Effector CD8-positive, alpha-beta T cell (primary cell): ENCODE data around the gene TLCD5.
A peak's percentile ranks its signal among the peaks of the same experiment; 100 is the strongest.

Experiments used
- DNase-seq: peaks from one replicate; lab custom pipeline; 2025; lab: John Stamatoyannopoulos, UW
- total RNA-seq, 4 experiments: gene quantifications; one replicate each; lab custom pipeline; 2026; lab: John Stamatoyannopoulos, UW

Gene TLCD5
- 0.09 to 0.72 (median 0.46) reads per million in 4 experiments for total RNA-seq

DNA sequence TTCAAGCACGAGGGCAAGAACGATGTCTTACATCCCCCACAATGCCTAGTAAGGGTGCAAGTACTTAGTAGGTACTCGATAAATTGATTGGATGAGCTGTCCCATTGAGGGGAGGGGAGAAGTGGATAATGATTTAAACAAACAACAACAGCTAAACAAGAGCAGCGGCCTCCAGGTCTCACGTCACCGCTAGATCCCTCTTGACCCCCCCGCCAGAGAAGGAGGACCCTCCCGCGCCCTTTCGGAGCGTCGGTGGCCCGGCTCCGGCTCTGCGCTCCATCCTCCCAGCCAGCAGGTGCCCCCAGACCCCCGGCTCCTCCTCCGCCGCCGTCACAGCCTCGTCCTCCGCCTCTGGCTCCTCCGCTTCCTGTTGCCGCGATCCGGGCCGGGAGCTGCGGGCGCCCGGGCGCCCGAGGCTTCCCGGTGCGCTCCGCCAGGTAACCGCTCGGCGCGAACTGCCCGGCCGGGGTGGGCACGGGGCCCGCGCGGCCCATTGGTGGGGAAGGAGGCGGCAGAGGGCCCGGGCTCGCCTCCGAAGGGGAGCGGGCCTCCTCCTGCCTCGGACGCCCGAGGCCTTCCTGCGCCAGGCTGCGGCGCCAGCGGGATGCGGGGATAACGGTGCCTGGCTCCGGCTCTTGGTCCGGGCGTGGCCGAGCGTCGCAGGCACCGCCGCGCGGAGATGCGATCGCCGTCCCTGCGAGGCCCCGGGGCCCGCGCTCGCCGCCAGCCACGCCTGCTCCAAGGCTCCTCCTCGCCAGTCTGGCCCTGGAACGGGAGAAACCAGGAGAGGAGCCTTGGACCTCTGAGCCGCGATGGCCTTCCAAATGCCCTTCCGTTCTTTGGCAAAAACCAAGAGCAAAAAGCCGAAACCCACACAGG lies at the start of gene TLCD5:
Gene TLCD5, plus strand, starts transcription at position 368 of the 879 bp plus-strand sequence. CDS start 2,143 bp downstream, outside the sequence.
- DNase-seq: no peak

DNA sequence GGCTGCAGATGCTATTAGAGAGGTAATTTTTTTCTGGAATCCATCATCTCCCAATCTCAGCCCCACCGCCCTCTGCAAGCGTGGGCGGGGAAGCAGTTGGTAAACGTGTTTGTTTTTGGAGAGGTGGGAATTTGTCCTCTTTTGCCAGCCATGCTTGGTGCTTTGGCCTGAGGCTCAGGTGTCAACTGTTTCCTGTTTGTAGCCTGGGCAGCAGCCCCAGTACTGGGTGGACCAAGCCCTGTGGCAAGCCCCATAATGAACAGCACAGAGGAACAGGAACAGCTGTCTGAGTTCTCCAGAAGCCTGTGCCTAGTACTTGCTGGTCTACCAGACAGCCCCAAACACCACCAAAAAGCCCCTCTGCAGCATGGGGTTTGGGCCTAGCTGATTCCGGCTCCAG lies 45.6 kb upstream of the TLCD5 start:
- no peak for DNase-seq

DNA sequence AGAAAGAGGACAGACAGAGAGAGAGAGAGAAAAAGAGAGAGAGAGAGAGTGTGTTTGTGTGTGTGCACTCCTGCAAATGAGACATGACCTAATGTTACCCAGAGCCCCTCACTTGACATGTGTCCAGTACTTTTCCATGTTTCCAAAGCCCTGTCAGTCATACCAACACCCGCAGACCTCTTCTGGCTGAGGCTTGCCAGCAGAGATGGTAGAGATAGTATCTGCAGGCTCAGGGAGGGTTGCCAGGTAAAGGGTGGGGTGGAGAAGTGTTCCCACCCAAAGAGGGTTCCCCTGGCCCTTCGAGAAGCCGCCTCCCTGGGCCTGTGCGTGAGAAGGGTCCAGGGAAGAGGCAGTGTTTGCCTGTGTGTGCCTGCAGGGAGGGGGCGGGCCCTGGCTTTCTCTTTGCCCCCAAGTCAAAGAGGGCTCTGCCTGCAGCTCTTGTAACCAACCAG lies 44.5 kb upstream of the TLCD5 start:
- no peak for DNase-seq

DNA sequence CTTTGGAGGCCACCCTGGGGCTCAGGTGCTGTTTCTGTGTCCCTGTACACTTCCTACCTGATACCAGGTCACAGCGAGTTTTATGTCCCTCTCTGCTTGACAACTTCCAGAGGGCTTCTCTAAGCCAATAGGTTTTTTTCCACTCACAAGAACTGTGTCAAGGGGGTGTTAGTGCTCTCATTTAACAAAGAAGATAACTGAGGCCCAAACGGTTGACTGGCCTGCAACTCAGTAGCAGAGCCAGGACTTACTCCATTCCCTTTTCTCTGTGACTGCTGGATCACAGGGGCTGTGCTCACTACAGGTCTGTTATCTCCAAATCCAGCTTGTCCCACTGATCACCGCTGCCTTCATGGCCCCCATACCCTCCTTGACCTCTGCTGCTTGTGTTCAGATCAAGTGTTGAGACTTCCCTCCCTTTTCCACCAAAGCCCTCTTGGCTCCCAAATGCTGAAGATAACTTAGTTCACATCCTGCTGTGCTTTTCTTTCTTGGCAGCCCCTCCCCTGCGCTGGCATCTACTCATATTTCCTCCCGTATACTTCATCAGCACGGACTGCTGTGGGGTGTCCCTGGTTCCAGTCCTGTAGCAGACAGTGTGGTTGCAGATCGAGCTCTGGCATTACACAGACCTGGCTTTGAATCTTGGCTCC lies 43.8 kb upstream of the TLCD5 start:
- no peak for DNase-seq

DNA sequence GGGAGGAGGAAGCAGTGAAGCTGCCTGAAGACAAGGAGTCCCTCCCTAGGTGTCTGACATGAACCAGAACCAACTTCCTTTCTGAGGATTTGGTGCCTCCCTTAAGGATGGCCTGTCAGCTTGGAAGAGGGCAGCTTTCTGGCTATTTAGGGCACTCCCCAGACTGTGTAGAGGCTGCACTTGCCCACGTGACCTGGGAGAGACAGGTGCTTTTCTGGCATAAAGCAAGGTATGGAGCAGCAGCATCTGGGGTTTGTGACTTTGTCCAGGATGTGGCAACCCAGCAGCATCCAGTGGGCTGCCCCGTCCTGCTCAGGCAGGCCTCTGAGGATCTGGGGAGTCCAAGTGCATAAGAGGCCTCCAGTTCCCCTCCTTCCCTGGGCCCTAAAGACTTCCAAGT lies 42.0 kb upstream of the TLCD5 start:
- DNase-seq: no peak

DNA sequence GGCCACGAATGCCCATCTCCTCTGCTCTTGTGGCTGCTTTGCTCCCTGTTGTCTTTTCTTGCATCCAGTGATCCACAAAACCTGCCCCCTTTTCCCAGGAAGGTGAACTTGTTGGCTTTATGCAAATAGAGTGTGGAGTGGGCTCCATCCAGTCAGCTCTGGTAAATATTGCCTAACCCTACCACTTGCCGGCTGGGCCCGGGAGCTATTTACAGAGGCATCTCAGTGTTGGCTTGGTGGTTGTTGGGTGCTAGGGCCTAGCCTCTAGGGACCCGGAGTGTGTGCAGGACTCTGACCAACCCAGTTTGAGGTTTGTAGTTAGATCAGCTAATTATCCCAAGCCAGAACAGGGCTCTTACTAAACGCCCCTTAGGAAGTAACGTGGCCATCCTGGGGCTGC lies 40.8 kb upstream of the TLCD5 start:
- no peak for DNase-seq

DNA sequence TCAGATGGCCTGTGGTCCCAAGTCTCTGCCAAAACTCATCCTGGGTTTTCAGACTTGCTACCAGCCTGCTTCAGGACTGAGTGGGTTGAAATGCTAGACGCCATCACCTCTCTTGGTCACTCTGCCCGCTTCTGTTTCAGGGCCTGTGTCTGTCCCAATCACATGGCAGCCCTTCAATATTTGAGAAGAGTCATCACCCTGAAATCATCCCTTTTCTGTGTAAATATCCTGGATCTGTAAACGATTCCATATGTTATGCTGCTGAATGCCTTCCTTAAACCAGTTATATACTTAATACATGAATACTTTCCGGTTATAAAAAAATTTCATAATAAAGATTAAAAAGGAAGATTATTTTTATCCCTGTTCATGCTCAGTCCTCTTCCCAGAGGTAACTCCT lies 39.8 kb upstream of the TLCD5 start:
- DNase-seq: no peak

DNA sequence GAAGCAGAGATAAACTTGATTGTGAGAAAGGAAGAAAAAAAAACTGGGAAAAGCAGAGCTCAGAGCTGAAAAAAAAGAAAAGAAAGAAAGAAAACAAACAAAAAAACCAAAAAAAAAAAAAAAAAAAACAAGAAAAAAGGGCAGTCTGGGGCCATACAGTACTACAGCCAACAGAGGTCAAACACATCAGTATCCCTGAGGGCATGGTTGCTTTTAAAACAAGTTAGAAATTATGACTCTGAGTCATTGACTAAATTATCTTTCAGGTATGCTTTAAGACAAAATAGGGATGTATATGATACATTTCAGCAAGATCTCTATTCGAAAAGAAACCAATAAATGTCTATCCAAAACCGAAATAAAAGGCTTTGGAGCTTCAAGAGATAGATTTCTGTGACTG lies 37.1 kb upstream of the TLCD5 start:
- no peak for DNase-seq

DNA sequence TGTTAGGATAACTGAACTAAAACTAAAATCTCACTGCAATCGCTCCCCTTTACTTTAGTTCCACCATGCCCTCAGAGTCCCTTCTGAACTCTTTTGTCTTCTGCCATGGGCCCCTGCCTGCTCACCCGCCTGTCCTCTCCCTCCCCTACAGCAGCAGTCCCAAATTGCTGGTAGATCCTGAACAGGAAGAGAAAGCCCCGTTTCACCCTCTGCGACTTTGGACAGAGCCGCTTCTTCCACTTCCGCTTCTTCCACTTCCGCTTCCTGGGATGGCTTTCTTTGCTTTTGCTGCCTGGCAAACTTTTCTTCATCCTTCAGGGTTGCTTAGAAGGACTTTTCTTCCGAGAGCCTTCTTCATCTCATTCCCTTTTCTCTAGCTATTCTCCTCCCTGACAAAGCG lies 35.7 kb upstream of the TLCD5 start:
- DNase-seq: no peak

DNA sequence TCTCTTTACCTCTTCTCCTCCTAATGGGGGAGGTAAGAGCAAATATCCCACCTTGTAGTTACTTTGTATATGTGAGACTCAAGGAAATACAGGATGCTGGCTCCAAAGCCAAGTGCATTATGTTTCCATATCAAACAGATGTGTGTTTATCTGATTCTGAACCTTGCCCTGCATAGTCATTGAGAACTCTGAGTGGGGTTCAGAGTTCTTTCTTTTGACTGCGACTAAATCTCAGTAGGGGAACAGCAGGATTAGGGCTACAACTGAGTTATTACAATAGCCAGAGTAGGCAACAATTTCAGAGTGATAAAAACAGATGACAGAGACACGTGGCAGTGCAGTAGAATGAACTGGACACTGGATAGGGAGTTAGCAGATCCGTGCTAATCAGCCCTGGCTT lies 34.1 kb upstream of the TLCD5 start:
- no peak for DNase-seq

DNA sequence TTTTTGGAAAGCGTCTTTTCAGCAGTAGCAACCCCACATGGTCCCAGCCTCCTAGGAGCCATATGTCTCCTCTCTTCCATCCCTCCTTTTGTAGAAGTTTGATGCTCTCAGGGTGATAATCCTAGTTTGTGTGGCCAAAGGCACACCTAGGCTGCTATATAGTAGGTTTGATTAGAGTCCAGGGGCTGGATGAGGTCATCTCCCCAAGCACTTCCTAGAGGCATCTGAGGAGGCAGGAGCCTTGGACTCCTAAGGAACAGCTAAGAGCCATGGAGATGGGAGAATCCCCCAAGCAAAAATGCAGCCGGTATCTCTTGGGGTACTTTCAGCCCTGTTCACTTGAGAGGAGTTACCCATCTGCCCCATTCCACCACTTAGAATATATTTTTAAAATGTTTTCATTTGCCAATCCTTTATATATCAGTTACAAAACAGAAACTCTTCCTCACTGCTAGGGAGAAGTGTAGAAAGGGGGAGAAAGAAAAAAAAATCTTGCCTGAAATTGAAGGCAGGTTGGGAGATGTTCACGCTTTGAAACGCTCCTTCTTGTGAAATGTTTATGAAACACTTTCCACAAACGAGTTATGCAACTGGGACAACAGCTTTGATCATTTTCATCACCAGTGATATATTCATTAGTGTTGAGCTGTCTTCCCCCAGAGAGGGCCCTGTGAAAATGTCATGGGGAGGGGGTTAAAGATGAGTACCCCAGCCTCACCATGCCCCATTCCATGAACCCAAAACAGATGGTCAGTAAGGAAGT lies 31.9 kb upstream of the TLCD5 start:
- no peak for DNase-seq

DNA sequence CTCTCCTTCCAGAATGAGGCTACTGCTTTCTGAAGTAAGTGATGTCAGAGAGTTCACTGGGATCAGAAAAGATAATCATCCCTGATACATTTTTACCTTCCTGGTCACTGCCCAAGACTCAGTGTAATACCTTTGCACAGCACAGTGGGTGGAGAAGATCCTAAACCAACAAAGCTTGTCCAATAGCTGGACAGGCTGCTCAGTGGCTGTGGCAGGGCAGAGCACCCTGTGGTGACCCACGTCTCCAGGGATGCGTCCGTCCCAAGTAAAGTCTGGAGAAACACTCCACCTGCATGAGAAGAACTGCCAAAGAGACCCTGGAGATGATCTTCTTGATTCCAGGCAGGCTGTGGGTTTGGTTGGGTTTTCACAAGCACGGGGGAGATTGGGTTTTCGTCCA lies 31.0 kb upstream of the TLCD5 start:
- no peak for DNase-seq

DNA sequence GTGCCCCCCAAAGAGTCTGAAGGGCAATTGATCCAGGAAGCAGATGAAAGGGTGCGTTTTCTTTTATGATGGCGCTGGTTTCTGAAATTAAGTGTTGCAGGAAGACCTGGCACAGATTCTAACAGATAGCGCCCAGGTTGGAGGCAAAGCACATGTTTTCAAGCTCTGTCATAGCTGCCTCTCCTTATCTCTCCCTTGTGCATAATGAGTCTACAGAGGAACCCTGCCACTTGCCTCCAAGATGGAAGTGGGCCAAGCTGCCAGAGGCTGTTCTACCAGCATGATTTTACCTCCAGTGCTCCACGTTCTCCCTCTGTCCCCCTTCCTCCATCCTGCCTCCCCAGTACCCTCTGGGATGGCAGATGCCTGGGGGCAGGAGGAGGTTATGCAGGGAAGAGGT lies 30.0 kb upstream of the TLCD5 start:
- no peak for DNase-seq

DNA sequence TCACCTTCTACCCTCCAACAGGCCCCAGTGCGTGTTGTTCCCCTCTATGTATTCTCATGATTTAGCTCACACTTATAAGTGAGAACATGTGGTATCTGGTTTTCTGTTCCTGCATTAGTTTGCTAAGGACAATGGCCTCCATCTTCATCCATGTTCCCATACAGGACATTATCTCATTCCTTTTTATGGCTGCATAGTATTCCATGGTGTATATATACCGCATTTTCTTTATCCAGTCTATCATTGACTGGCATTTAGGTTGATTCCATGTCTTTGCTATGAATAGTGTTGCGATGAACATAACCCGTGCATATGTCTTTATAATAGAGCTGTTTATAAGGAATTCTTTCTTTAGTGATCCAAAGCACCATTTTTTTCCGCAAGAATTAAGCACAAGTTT lies 28.5 kb upstream of the TLCD5 start:
- DNase-seq: no peak

DNA sequence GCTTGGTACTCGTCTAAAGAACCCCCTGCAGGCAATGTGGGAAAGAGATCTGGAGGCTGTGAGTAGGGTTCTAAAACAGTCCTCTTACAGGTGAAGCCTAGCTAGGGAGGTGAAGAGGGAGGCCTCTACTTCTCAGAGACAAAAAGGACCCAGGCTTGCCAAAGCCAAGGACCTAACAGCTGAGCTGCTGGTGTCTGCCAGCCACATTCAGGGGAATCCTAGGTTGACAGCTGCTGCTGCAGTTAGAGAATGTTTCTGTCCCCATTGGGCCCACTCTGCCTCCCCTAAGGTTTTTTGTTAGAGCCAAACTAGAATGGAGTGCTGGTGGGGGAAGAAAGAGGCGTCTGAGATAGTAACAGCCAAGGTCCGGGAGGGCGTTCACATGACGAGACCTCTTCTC lies 26.6 kb upstream of the TLCD5 start:
- no peak for DNase-seq

DNA sequence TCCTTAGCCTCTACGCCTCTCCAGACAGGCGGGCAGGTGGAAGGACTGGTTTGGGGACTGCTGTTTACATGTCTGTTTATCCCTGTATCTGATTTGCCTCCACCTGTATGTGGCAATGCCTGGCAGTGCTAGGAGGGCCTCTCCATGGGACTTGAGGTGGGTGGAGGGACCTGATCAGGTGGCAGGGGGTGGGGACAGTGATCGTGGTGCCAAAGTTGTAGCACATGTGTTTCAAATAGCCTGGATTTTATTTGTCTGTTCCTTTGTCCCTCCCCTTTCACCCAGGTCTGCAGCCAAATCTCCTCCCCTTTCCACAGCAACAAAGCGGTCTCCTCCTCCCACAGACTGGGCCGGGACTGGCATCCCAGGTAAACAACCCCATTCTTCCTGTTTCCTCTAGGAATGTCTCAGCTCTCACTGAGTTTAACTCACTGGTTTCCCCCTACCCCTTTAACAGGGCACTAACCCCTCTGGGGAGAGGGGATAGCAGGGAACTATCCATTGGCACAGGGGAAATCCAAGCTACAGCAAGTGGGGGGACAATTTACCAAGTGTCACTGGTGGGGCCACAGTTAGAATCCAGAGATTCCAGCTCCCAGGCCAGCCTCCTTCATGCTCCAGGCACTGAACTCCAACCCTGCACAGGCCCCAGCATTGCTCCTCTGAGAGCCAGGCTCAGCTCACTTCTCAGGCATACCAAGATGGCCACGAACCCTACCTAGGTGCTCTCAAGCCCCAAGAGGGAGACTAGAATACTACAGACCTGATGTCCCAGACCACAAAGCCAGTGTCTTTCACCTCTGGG lies 22.9 kb upstream of the TLCD5 start:
- no peak for DNase-seq

DNA sequence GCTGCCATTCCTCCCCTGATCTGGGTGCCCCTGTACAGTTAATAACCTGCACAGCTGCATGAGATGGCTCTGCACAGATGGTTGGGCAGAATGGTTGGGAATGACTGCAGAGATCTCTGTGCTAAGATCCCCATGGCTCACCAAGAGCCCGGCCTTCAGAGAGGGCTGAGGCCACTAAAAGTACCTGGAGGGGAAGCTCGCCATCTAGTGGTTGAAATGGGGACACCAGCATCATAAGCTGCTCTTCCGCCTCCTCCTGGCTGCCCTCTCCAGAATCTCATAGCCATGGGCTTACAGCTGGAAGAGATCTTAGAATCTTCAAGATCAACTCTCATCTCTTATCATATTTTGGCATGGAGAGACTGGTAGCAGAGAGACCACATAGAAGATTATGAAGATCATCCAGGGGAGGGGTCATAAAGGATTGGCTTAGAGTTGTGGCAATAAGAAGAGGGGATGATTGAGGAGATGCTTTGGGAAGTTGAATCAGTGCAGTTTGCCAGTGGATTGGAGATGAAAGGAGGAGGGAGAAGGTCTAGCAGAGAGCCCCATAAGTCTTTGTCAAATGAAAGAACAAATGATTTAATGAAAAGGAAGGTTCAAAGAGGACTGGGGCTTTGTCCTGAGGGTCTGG lies 22.0 kb upstream of the TLCD5 start:
- peak; percentile 16 for DNase-seq

DNA sequence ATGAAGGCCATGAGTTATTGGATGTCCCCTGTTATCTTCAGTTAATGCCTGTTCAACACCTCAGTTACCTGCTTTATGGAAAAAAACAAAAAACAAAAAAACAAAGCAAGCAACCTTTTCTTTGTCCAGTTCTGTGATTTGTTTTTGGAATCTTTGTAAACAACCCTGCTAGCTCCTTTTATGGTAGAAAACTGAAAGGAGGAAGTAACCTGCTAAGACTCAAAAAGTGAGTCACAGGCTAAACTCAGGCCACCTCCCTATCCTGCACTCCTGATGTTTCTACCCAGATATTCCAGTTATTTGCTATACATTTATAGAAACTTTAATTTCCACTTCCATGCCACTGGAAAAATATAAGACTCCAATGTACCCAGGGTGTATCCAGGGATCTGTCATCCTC lies 20.6 kb upstream of the TLCD5 start:
- DNase-seq: no peak

DNA sequence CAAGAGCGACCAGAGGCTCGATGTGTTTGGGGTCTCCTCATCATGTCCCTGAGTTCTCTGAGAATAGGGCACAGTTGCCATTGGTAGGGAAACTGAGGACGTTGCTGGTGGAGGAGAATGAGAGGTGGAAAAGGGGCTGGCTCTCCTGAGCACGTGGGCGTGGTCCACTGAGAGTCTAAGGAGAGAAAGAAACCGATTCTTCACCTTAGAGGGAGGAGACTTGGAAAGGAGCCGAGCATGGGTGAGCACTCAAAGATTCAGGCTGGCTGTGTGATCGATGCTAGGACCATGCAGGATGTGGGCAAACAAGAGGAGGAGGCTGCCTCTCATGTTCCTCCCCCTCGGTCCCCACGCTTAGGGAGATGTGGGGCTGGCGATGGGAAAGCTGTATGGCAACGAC lies 19.8 kb upstream of the TLCD5 start:
- no peak for DNase-seq

DNA sequence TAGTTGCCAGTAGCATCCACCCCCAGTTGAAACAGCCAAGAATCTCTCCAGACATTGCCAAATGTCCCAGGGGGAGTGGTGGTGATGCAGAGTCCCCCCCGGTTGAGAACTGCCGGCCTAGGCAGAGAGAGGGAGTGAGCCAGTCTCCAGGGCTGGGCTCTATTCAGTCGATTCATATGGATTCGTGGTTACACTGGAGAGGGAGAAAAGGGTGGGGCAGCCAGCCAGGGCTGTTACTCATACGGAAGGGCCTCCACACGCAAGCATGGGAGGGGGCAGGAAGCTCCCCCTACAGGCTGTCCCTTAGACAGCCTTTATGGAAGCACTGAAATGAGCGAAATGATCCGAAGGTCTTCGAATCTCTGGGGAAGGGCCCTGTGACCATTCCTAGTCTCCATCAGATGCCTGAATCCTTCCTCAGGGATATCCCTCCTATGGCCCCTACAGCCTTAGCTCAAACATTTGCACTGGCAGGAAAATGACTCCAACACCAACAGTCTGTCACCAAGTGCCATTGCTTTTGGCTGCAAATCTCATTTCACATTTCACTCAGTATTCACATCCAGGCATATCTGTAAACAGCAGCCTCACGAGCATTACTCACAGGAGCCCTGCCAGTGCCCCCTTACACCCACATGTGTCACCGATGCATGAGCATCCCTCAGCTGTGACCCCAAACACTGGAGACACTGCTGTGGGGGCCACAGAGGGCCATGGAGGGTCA lies 18.4 kb upstream of the TLCD5 start:
- DNase-seq: no peak

DNA sequence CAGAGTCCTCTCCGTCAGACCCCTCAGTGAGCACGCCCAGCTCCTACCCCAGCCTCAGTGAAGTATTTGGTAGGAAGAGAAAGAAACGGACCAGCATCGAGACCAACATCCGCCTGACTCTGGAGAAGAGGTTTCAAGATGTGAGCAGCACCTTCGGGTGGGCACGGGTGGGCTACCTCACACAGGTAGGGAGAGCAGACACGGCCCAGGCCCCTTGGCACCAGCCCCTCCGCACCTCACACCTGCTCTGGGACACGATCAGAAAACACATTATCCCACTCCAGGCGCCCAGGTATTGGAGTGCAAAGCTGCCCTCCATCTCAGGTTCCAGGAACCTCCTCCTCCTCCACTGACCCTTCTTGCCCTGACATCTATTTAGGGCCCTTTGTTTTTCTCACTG lies 17.6 kb upstream of the TLCD5 start:
- no peak for DNase-seq
